Caco-2 (cell line): ENCODE measurements around the gene MUC6. TPM values are rescaled to one million over a fixed set of nuclear protein-coding genes. Genes with fewer than 3 reads are reported as not detected.

Experiments used
- BruUV-seq: library from RNA; stranded (reverse); fragments of 400-500 nt; replicated peaks from 2 replicates; lab custom pipeline; 2021; lab: Mats Ljungman, UMichigan
- CTCF ChIA-PET: fragments of 300-600 bp; sonication (Branson Sonifier 250); formaldehyde crosslinking; loops from one replicate; lab custom pipeline; 2022; ENCODE audit warnings: antibody characterized with exemption; lab: Charles Lee
- POLR2A ChIA-PET: fragments of 300-600 bp; sonication (Branson Sonifier 250); formaldehyde crosslinking; loops from one replicate; lab custom pipeline; 2022; ENCODE audit warnings: antibody characterized with exemption; lab: Charles Lee
- DNase-seq, 2 experiments: peaks; one replicate each; pipeline versions ENCODE4 v3.0.0 to v3.0.0-alpha.2; 2020 to 2022
- H3K27me3 ChIP-seq: replicated peaks from 2 replicates; pipeline ENCODE4 v1.6.0; 2011; ENCODE audit warnings: low read length; ENCODE audit not compliant: control insufficient read depth, insufficient read depth
- H3K36me3 ChIP-seq: 2 replicates; pipeline ENCODE4 v1.5.1; 2011; ENCODE audit warnings: low read length; ENCODE audit not compliant: control insufficient read depth, insufficient read depth
- H3K4me1 ChIP-seq: fragments of 250-450 bp; sonication (Bioruptor Pico); 2 replicates; pipeline ENCODE4 v1.5.1; 2020; ENCODE audit warnings: mild to moderate bottlenecking
- H3K4me3 ChIP-seq: 2 replicates; pipeline ENCODE4 v1.5.1; 2011; ENCODE audit warnings: low read depth, mild to moderate bottlenecking, control low read depth, low read length
- H3K9me3 ChIP-seq: fragments of 250-450 bp; sonication (Bioruptor Pico); 2 replicates; pipeline ENCODE4 v1.5.1; 2020; ENCODE audit warnings: mild to moderate bottlenecking, moderate library complexity
- H3K27ac Mint-ChIP-seq: one replicate; pipeline ENCODE4 v1.8.0; 2022; ENCODE audit warnings: mixed read lengths; ENCODE audit not compliant: unreplicated experiment
- H3K27me3 Mint-ChIP-seq: one replicate; pipeline ENCODE4 v1.8.0; 2022; ENCODE audit warnings: mixed read lengths; ENCODE audit not compliant: insufficient read depth, unreplicated experiment
- H3K36me3 Mint-ChIP-seq: one replicate; pipeline ENCODE4 v1.8.0; 2022; ENCODE audit warnings: mild to moderate bottlenecking, mixed read lengths; ENCODE audit not compliant: insufficient read depth, unreplicated experiment
- H3K4me1 Mint-ChIP-seq: one replicate; pipeline ENCODE4 v1.8.0; 2022; ENCODE audit warnings: low read depth, mixed read lengths; ENCODE audit not compliant: unreplicated experiment
- H3K4me3 Mint-ChIP-seq: one replicate; pipeline ENCODE4 v1.8.0; 2022; ENCODE audit warnings: mild to moderate bottlenecking, moderate library complexity, mixed read lengths; ENCODE audit not compliant: unreplicated experiment
- H3K9me3 Mint-ChIP-seq: one replicate; pipeline ENCODE4 v1.8.0; 2022; ENCODE audit warnings: mixed read lengths; ENCODE audit not compliant: unreplicated experiment
- CTCF ChIP-seq, 2 experiments: fragments of 200-600 bp in 1 of 2; IDR thresholded peaks; 1 replicate in 1 of 2; 2 replicates in 1 of 2; pipeline versions ENCODE4 v1.5.1 to v1.8.0; 2011 to 2022; ENCODE audit warnings: antibody characterized with exemption in 1 of 2, control low read depth in 1 of 2, inconsistent platforms in 1 of 2, low read depth in 1 of 2, low read length in 1 of 2, mild to moderate bottlenecking in 1 of 2, moderate library complexity in 1 of 2; ENCODE audit not compliant: insufficient read depth in 1 of 2, severe bottlenecking in 1 of 2, unreplicated experiment in 1 of 2
- intact Hi-C: fragments of 100-400 bp; cut with micrococcal nuclease; formaldehyde crosslinking; loops from one replicate; pipeline ENCODE4 v1.10.0; 2022; ENCODE audit not compliant: unreplicated experiment
- total RNA-seq: library from RNA; stranded (reverse); gene quantifications from 2 replicates; pipeline ENCODE4 v1.2.3, GENCODE V29; 2022

MUC6 gene
- total RNA-seq, 1 experiment from 2014 or later = not detected

DNA sequence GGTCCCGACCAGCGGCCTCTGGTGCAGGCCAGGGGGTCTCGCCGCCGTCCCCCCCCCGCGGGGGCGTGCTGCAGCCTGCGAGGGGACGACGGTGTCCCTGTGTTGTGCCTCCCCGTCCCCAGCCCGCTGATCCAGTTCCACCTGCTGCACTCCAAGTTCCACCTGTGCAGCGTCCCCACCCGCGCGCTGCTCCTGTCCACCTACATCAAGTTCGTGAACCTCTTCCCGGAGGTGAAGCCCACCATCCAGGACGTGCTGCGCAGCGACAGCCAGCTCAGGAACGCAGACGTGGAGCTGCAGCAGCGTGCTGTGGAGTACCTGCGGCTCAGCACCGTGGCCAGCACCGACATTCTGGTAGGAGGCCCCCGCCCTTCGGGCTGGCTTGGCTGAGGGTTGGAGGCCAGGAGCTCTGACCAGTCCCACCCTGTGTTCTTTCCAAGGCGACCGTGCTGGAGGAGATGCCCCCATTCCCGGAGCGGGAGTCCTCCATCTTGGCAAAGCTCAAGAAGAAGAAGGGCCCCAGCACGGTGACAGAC, 42.8 kb downstream of the MUC6 start:
- H3K36me3 ChIP-seq = peaks cover 5% of the 10 kb centered on the region
- no TSS peak for BruUV-seq
- TF ChIP-seq CTCF (IDR thresholded peaks at IDR 0.05; ENCODE audit: insufficient read depth in 1 of 2, low read depth in 1 of 2, low read length in 1 of 2, severe bottlenecking in 1 of 2, unreplicated experiment in 1 of 2) = no peak
- intact Hi-C loops = no loop called here
- H3K36me3 Mint-ChIP-seq = peaks cover 78% of the 10 kb centered on the region
- H3K9me3 Mint-ChIP-seq = no peaks in the 10 kb centered on the region
- H3K4me3 Mint-ChIP-seq = no peak overlapping the region
- H3K27me3 Mint-ChIP-seq = no peaks in the 10 kb centered on the region
- no peak overlapping the region for H3K27ac Mint-ChIP-seq
- no peak overlapping the region for H3K4me3 ChIP-seq
- POLR2A ChIA-PET = no interaction called here
- no peaks in the 10 kb centered on the region for H3K27me3 ChIP-seq
- peak in 1 of 2 experiments; percentile 33 for DNase-seq
- no peaks in the 10 kb centered on the region for H3K4me1 ChIP-seq
- CTCF ChIA-PET = no interaction called here
- H3K9me3 ChIP-seq = no peaks in the 10 kb centered on the region
- peaks cover 7% of the 10 kb centered on the region for H3K4me1 Mint-ChIP-seq

- no peaks in the 10 kb centered on the region for H3K9me3 ChIP-seq
- intact Hi-C loops = no loop called here
- peaks cover 7% of the 10 kb centered on the region for H3K36me3 ChIP-seq
- no peaks in the 10 kb centered on the region for H3K4me1 ChIP-seq
- Mint-ChIP-seq H3K4me1 (peaks cover 7% of the 10 kb centered on the region), H3K4me3 (no peak overlapping the region), H3K9me3 (no peaks in the 10 kb centered on the region), H3K36me3 (peaks cover 88% of the 10 kb centered on the region), H3K27me3 (no peaks in the 10 kb centered on the region), H3K27ac (no peak overlapping the region)
- DNase-seq = no peak
- no TSS peak for BruUV-seq
- TF ChIP-seq CTCF (IDR thresholded peaks at IDR 0.05; ENCODE audit: insufficient read depth in 1 of 2, low read depth in 1 of 2, low read length in 1 of 2, severe bottlenecking in 1 of 2, unreplicated experiment in 1 of 2) = no peak
- POLR2A ChIA-PET = no interaction called here
- CTCF ChIA-PET = interaction anchor here (1.1 kb wide), 1 partner anchor 82 kb away, joined by 3 read pairs; the partner anchor contains the start of gene CHID1
- no peak overlapping the region for H3K4me3 ChIP-seq
- no peaks in the 10 kb centered on the region for H3K27me3 ChIP-seq
Measured at GRCh38 chr11:992577-992976, 43.9 kb downstream of the MUC6 start.

DNA sequence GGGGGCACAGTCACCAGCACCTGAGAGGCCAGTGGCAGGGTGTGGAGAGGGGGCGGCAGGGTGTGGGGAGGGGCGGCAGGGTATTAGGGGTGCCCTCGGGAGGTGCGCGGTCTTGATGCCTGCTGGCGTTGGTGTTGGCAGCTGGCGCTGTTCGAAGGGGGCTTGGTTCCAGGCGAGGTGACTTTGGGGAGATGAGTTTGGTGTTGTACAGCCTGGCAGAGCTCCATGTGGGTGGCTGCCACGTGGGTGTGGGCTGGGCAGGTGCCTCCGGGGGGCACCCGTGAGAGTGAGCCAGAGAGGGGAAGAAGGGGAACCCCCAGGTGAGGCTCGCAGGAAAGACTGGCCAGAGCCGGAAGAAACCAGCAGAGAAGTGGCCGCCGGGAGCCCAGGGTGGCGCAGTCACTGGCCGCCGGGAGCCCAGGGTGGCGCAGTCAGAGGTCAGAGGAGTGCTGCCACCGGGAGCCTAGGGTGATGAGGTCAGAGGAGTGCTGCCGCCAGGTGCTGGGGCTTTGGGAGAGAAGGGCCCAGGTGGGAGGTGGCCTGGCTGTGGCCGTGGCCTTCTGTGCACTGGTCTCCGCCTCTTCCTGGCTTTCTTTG, 44.7 kb downstream of the MUC6 start:
- ChIA-PET POLR2A (no interaction called here), CTCF (interaction anchor here (1.1 kb wide), 1 partner anchor 81 kb away, joined by 3 read pairs; the partner anchor contains the start of gene CHID1)
- Histone ChIP-seq H3K4me3 (no peak overlapping the region), H3K36me3 (peaks cover 7% of the 10 kb centered on the region), H3K27me3 (no peaks in the 10 kb centered on the region), H3K4me1 (peaks cover 1% of the 10 kb centered on the region), H3K9me3 (no peaks in the 10 kb centered on the region)
- Mint-ChIP-seq H3K36me3 (peaks cover 87% of the 10 kb centered on the region), H3K4me3 (no peak overlapping the region), H3K9me3 (no peaks in the 10 kb centered on the region), H3K27me3 (no peaks in the 10 kb centered on the region), H3K4me1 (peaks cover 7% of the 10 kb centered on the region), H3K27ac (no peak overlapping the region)
- TF ChIP-seq CTCF (IDR thresholded peaks at IDR 0.05; ENCODE audit: insufficient read depth in 1 of 2, low read depth in 1 of 2, low read length in 1 of 2, severe bottlenecking in 1 of 2, unreplicated experiment in 1 of 2) = no peak
- DNase-seq = no peak
- intact Hi-C loops = no loop called here
- BruUV-seq = no TSS peak
